Fibroblast of the aortic adventitia (primary cell): Measurements from ENCODE around the gene KCNIP2. TPM values are rescaled to one million over a fixed set of nuclear protein-coding genes. Genes with fewer than 3 reads are reported as not detected.

Source experiments
- DNase-seq: peaks from one replicate; pipeline ENCODE4 v3.0.0-alpha.2; 2010; ENCODE audit warnings: low read depth
- H3K4me3 ChIP-seq: 2 replicates; pipeline ENCODE4 v1.5.1; 2011; ENCODE audit warnings: low read depth, mild to moderate bottlenecking, control low read depth, low read length, moderate library complexity
- total RNA-seq: library from RNA; depleted of rRNA; stranded (reverse); fragments of >200 nt; gene quantifications from 2 replicates; pipeline ENCODE4 v1.2.3, GENCODE V29; 2012; ENCODE audit warnings: low replicate concordance
- TF ChIP-seq, protein P1 (sequence below): IDR thresholded peaks from 2 replicates; pipeline ENCODE4 v1.5.1; 2011; ENCODE audit warnings: mild to moderate bottlenecking, low read length, control low read depth, inconsistent platforms; ENCODE audit not compliant: insufficient read depth

Gene KCNIP2
- total RNA-seq, 1 donor, result 1.2 TPM

- peak; percentile 82 for DNase-seq
- H3K4me3 ChIP-seq, result peak overlapping the region; percentile 53
- TF ChIP-seq, protein P1, sequence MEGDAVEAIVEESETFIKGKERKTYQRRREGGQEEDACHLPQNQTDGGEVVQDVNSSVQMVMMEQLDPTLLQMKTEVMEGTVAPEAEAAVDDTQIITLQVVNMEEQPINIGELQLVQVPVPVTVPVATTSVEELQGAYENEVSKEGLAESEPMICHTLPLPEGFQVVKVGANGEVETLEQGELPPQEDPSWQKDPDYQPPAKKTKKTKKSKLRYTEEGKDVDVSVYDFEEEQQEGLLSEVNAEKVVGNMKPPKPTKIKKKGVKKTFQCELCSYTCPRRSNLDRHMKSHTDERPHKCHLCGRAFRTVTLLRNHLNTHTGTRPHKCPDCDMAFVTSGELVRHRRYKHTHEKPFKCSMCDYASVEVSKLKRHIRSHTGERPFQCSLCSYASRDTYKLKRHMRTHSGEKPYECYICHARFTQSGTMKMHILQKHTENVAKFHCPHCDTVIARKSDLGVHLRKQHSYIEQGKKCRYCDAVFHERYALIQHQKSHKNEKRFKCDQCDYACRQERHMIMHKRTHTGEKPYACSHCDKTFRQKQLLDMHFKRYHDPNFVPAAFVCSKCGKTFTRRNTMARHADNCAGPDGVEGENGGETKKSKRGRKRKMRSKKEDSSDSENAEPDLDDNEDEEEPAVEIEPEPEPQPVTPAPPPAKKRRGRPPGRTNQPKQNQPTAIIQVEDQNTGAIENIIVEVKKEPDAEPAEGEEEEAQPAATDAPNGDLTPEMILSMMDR, result peak; percentile 96
Observed at GRCh38 chr10:101840741-101841453, 2.7 kb downstream of the KCNIP2 start.

DNA sequence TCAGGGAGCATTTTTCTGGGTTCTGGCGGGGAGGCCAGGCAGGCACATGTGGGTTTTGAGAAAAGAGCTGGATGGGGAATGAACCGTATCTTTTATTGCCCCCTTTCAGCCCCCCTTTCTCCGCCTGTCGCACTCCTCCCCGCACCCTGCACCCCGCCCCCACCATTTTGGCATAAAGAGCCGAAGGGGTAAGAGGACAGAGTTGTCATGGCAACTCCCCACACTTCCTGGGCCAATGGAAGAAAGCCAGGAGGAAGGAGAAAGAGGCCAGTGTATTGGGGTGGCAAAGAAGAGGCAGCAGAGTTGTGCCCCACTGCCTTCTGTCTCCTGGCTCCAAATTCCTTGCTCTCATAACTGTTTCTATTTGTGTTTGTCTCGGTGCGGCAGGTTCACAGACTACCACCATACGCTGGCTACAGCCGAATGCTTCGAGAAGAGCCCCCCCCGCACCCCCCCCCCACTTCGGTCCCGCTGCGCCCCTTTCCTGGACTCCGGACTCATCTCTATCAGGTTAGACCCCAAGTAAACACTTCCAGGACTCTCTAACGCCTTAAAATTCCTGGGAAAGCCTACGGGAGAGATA lies 3.4 kb downstream of the KCNIP2 start:
- DNase-seq, result no peak
- H3K4me3 ChIP-seq, result peak overlapping the region; percentile 22
- TF ChIP-seq, protein P1, result no peak

DNA sequence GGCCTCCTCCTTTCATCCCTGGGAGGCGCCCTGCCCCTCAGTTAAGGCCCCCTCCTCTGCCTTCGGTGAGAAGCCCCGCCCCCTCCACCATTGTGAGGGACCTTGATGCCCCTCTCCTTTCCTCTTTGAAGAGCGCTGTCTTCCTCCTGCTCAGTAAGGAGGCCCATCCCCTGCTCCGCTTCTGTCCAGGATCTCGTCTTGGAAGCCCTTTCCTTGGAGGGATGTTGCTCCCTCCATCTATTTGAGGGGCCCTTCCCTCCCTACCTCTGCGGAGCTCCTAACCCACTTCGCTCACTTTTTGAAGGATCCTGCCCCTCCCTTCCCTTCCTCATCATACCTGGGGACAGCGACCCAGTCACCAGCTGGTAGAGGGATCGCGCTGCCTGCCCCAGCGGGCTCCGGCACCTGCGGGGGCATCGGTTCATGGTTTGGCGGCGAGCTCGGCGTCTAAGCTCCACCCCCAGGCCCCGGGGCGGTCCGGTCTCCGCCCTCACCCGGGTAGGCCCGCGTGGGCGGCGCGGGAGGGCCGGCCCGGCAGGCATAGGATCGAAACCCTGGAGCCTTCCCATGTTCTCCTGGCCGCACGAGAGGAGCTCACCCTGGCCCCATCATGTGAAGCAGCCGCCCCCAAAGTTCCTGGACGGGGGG lies 4.1 kb downstream of the KCNIP2 start:
- H3K4me3 ChIP-seq, result peak overlapping the region; percentile 22
- TF ChIP-seq, protein P1, result no peak
- DNase-seq, result no peak

GRCh38 chr10:101839002-101839401 lies 4.6 kb downstream of the KCNIP2 start:
- TF ChIP-seq, protein P1, result no peak
- DNase-seq, result no peak
- no peak overlapping the region for H3K4me3 ChIP-seq

GRCh38 chr10:101838416-101838970 lies 5.1 kb downstream of the KCNIP2 start:
- no peak for DNase-seq
- H3K4me3 ChIP-seq, result no peak overlapping the region
- TF ChIP-seq, protein P1, result no peak

- TF ChIP-seq, protein P1, result no peak
- no peak overlapping the region for H3K4me3 ChIP-seq
- DNase-seq, result no peak
Observed at GRCh38 chr10:101837748-101838147, 5.9 kb downstream of the KCNIP2 start.
